ENCODE results near the gene IL37. TPM values are rescaled to one million over a fixed set of nuclear protein-coding genes. Genes with fewer than 3 reads are reported as not detected.

IL37 gene
- total and polyA plus RNA-seq, 2 experiments from 2014 or later: not detected

- 0 out of 2 replicates have a peak, but pooled peaks cover 6% of the 10 kb centered on the region for H3K36me3 ChIP-seq (ENCODE audit: insufficient read depth)
- ATAC-seq: peak; percentile 100
- no peaks in the 10 kb centered on the region for H3K4me1 ChIP-seq (ENCODE audit: insufficient read depth)
- H3K27me3 ChIP-seq (ENCODE audit: insufficient read depth): no peaks in the 10 kb centered on the region
- Mint-ChIP-seq H3K27ac (no peak overlapping the region), H3K27me3 (ENCODE audit: insufficient read depth, low read depth, poor library complexity) (no peaks in the 10 kb centered on the region), H3K4me3 (no peak overlapping the region), H3K9me3 (peaks cover 3% of the 10 kb centered on the region; the same call in 2 of the 3 replicates), H3K36me3 (ENCODE audit: low read depth) (no peaks in the 10 kb centered on the region), H3K4me1 (no peaks in the 10 kb centered on the region)
- no peak overlapping the region for H3K27ac ChIP-seq (ENCODE audit: low read depth)
- no peaks in the 10 kb centered on the region for H3K9me2 ChIP-seq (ENCODE audit: insufficient read depth)
- H3K4me2 ChIP-seq: no peak overlapping the region
- TF ChIP-seq, protein P1, sequence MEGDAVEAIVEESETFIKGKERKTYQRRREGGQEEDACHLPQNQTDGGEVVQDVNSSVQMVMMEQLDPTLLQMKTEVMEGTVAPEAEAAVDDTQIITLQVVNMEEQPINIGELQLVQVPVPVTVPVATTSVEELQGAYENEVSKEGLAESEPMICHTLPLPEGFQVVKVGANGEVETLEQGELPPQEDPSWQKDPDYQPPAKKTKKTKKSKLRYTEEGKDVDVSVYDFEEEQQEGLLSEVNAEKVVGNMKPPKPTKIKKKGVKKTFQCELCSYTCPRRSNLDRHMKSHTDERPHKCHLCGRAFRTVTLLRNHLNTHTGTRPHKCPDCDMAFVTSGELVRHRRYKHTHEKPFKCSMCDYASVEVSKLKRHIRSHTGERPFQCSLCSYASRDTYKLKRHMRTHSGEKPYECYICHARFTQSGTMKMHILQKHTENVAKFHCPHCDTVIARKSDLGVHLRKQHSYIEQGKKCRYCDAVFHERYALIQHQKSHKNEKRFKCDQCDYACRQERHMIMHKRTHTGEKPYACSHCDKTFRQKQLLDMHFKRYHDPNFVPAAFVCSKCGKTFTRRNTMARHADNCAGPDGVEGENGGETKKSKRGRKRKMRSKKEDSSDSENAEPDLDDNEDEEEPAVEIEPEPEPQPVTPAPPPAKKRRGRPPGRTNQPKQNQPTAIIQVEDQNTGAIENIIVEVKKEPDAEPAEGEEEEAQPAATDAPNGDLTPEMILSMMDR (conservative IDR thresholded peaks at IDR 0.05; ENCODE audit: low read depth in 2 of 2): peak; percentile 89 to 96
- TF ChIP-seq ZNF462 (CRISPR knock-in tag; IDR thresholded peaks at IDR 0.05) (peak; percentile 50; the same call in 1 of the 2 replicates), STAT1 (IDR thresholded peaks at IDR 0.05; ENCODE audit: unreplicated experiment) (no peak), POLR2AphosphoS5 (IDR thresholded peaks at IDR 0.05; ENCODE audit: low read depth) (no peak)
- H2AFZ ChIP-seq: no peak overlapping the region
- no peaks in the 10 kb centered on the region for H4K20me1 ChIP-seq (replicated peaks; ENCODE audit: insufficient read depth)
- peak; percentile 95 for DNase-seq (ENCODE audit: low spot score)
- no peak overlapping the region for H3K4me3 ChIP-seq
- H3F3A ChIP-seq (replicated peaks; ENCODE audit: low read depth): no peaks in the 10 kb centered on the region
- no peaks in the 10 kb centered on the region for H3K79me2 ChIP-seq (replicated peaks; ENCODE audit: insufficient read depth)
These were observed 31.0 kb downstream of the IL37 start for GRCh38 chr2:112941753-112942653.
